Measurements from ENCODE around the gene NDRG2. TPM values are rescaled to one million over a fixed set of nuclear protein-coding genes. Genes with fewer than 3 reads are reported as not detected.

The NDRG2 gene
- total and polyA plus RNA-seq, 9 of the 15 experiments (the other 6 are each of a cell fraction or from before 2014, with no cell fraction given): 10.1 to 105 (median 41.0) TPM

- TF ChIP-seq, protein P1, sequence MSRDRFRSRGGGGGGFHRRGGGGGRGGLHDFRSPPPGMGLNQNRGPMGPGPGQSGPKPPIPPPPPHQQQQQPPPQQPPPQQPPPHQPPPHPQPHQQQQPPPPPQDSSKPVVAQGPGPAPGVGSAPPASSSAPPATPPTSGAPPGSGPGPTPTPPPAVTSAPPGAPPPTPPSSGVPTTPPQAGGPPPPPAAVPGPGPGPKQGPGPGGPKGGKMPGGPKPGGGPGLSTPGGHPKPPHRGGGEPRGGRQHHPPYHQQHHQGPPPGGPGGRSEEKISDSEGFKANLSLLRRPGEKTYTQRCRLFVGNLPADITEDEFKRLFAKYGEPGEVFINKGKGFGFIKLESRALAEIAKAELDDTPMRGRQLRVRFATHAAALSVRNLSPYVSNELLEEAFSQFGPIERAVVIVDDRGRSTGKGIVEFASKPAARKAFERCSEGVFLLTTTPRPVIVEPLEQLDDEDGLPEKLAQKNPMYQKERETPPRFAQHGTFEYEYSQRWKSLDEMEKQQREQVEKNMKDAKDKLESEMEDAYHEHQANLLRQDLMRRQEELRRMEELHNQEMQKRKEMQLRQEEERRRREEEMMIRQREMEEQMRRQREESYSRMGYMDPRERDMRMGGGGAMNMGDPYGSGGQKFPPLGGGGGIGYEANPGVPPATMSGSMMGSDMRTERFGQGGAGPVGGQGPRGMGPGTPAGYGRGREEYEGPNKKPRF (IDR thresholded peaks at IDR 0.05; ENCODE audit: low read depth, low read length): no peak
- no peak for TF ChIP-seq KDM2B (CRISPR knock-in tag; IDR thresholded peaks at IDR 0.05)
- TF ChIP-seq ZNF146 (CRISPR knock-in tag; IDR thresholded peaks at IDR 0.05; ENCODE audit: unreplicated experiment): no peak
- no peak for TF ChIP-seq ZNF347 (CRISPR knock-in tag; IDR thresholded peaks at IDR 0.05; ENCODE audit: low read depth)
Observed at GRCh38 chr14:21029917-21030316, 5.1 kb upstream of the NDRG2 start, which contains the start of gene TPPP2 (continued).

- H3K9me1 ChIP-seq (ENCODE audit: control insufficient read depth, insufficient read depth, low read length): peaks cover 2% of the 10 kb centered on the region
- H3K79me2 ChIP-seq (ENCODE audit: control insufficient read depth, insufficient read depth, low read length): peaks cover 21% of the 10 kb centered on the region
- H3K27ac ChIP-seq (ENCODE audit: extremely low read depth, low read depth, low read length): peak overlapping the region; percentile 80
- no peaks in the 10 kb centered on the region for H4K20me1 ChIP-seq (replicated peaks; ENCODE audit: control insufficient read depth, insufficient read depth, low read length)
- H3K9ac ChIP-seq (ENCODE audit: insufficient read depth in 1 of 2, low read depth in 2 of 2, low read length in 2 of 2): peak overlapping the region; percentile 59 to 77; a peak in 1 of 4 replicates
- POLR2A ChIA-PET: interaction anchor here (0.8 to 1.1 kb wide), 2 partner anchors 9 to 10 kb away, joined by 3 read pairs; no protein-coding TSS in a partner anchor
- peak overlapping the region; percentile 33; the same call in 1 of the 2 replicates for H3K4me2 ChIP-seq (ENCODE audit: insufficient read depth, low read length)
- peak; percentile 17 for ATAC-seq
- no TSS peak for BruUV-seq (replicated peaks)
- in situ Hi-C loops (cut with MboI) (no loop called here), intact Hi-C loops (cut with micrococcal nuclease) (no loop called here)
- H3K4me1 ChIP-seq (replicated peaks in 1 of 2; ENCODE audit: control insufficient read depth in 2 of 2, insufficient read depth in 2 of 2, low read length in 2 of 2): peaks cover 35 to 44% of the 10 kb centered on the region in 2 experiments
- no peak overlapping the region for H3K4me3 ChIP-seq
- no peaks in the 10 kb centered on the region for H3K36me3 ChIP-seq (ENCODE audit: control insufficient read depth, insufficient read depth, low read length)
- CTCF ChIA-PET (ENCODE audit: low intra/inter-chr PET ratio): no interaction called here
- H3K9me3 ChIP-seq (replicated peaks; ENCODE audit: control insufficient read depth, insufficient read depth, low read depth, low read length): no peaks in the 10 kb centered on the region
- 0% methylated on average over 3 of the region's 3 CpGs for WGBS (ENCODE audit: insufficient coverage, low coverage, missing lambda C conversion rate)
- FAIRE-seq: peak; percentile 93
- H2AFZ ChIP-seq (ENCODE audit: low read depth, low read length): peak overlapping the region; percentile 71
- H3K27me3 ChIP-seq (ENCODE audit: control insufficient read depth in 2 of 2, insufficient read depth in 2 of 2, low read length in 2 of 2): no peaks in the 10 kb centered on the region
- DNase-seq (ENCODE audit: extremely low read depth in 1 of 4, low spot score in 3 of 4): peak; percentile 66 to 82 (median 74)
- TF ChIP-seq MED1 (CRISPR knock-in tag; IDR thresholded peaks at IDR 0.05; ENCODE audit: borderline replicate concordance): no peak
- no peak for TF ChIP-seq ATF7 (IDR thresholded peaks at IDR 0.05)
- peak in 1 of 2 experiments; percentile 25; a peak in 1 of 4 replicates for TF ChIP-seq MAZ (CRISPR knock-in tag; conservative IDR thresholded peaks at IDR 0.05 in 1 of 2, IDR thresholded peaks at IDR 0.05 in 1 of 2)
- TF ChIP-seq, protein P2, sequence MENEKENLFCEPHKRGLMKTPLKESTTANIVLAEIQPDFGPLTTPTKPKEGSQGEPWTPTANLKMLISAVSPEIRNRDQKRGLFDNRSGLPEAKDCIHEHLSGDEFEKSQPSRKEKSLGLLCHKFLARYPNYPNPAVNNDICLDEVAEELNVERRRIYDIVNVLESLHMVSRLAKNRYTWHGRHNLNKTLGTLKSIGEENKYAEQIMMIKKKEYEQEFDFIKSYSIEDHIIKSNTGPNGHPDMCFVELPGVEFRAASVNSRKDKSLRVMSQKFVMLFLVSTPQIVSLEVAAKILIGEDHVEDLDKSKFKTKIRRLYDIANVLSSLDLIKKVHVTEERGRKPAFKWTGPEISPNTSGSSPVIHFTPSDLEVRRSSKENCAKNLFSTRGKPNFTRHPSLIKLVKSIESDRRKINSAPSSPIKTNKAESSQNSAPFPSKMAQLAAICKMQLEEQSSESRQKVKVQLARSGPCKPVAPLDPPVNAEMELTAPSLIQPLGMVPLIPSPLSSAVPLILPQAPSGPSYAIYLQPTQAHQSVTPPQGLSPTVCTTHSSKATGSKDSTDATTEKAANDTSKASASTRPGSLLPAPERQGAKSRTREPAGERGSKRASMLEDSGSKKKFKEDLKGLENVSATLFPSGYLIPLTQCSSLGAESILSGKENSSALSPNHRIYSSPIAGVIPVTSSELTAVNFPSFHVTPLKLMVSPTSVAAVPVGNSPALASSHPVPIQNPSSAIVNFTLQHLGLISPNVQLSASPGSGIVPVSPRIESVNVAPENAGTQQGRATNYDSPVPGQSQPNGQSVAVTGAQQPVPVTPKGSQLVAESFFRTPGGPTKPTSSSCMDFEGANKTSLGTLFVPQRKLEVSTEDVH (IDR thresholded peaks at IDR 0.05; ENCODE audit: low read depth, partially characterized antibody): no peak
- TF ChIP-seq SP1 (CRISPR knock-in tag; IDR thresholded peaks at IDR 0.05): no peak
- TF ChIP-seq, protein P3, sequence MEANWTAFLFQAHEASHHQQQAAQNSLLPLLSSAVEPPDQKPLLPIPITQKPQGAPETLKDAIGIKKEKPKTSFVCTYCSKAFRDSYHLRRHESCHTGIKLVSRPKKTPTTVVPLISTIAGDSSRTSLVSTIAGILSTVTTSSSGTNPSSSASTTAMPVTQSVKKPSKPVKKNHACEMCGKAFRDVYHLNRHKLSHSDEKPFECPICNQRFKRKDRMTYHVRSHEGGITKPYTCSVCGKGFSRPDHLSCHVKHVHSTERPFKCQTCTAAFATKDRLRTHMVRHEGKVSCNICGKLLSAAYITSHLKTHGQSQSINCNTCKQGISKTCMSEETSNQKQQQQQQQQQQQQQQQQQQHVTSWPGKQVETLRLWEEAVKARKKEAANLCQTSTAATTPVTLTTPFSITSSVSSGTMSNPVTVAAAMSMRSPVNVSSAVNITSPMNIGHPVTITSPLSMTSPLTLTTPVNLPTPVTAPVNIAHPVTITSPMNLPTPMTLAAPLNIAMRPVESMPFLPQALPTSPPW (CRISPR knock-in tag; IDR thresholded peaks at IDR 0.05): peak; percentile 39; the same call in 1 of the 2 replicates
- TF ChIP-seq NRF1 (conservative IDR thresholded peaks at IDR 0.05 in 1 of 2, IDR thresholded peaks at IDR 0.05 in 1 of 2): peak; percentile 55 to 66; a peak in 3 of 4 replicates
- TF ChIP-seq BRCA1 (IDR thresholded peaks at IDR 0.05): no peak
- TF ChIP-seq BRCA1 (CRISPR knock-in tag; IDR thresholded peaks at IDR 0.05): no peak
Observed at GRCh38 chr14:21026988-21027315, 2.1 kb upstream of the NDRG2 start.

Data from K562 (cell line).